Measurements from ENCODE around the gene MEN1. TPM values are rescaled to one million over a fixed set of nuclear protein-coding genes. Genes with fewer than 3 reads are reported as not detected.

MEN1 gene
- total RNA-seq, 1 donor from 2014 or later, result 24.6 TPM

GRCh38 chr11:64851831-64852351 is 41.5 kb upstream of the MEN1 start:
- Histone ChIP-seq H3K4me3 (ENCODE audit: low read depth, low read length) (no peak overlapping the region), H3K36me3 (ENCODE audit: control insufficient read depth, insufficient read depth, low read length) (no peaks in the 10 kb centered on the region), H3K27me3 (ENCODE audit: control insufficient read depth, insufficient read depth, low read length) (no peaks in the 10 kb centered on the region)
- DNase-seq (ENCODE audit: low read depth), result no peak
- TF ChIP-seq, protein P1, sequence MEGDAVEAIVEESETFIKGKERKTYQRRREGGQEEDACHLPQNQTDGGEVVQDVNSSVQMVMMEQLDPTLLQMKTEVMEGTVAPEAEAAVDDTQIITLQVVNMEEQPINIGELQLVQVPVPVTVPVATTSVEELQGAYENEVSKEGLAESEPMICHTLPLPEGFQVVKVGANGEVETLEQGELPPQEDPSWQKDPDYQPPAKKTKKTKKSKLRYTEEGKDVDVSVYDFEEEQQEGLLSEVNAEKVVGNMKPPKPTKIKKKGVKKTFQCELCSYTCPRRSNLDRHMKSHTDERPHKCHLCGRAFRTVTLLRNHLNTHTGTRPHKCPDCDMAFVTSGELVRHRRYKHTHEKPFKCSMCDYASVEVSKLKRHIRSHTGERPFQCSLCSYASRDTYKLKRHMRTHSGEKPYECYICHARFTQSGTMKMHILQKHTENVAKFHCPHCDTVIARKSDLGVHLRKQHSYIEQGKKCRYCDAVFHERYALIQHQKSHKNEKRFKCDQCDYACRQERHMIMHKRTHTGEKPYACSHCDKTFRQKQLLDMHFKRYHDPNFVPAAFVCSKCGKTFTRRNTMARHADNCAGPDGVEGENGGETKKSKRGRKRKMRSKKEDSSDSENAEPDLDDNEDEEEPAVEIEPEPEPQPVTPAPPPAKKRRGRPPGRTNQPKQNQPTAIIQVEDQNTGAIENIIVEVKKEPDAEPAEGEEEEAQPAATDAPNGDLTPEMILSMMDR (IDR thresholded peaks at IDR 0.05; ENCODE audit: insufficient read depth, low read length, poor library complexity, severe bottlenecking), result no peak

- Histone ChIP-seq H3K4me3 (ENCODE audit: low read depth, low read length) (no peak overlapping the region), H3K36me3 (ENCODE audit: control insufficient read depth, insufficient read depth, low read length) (no peaks in the 10 kb centered on the region), H3K27me3 (ENCODE audit: control insufficient read depth, insufficient read depth, low read length) (no peaks in the 10 kb centered on the region)
- no peak for DNase-seq (ENCODE audit: low read depth)
- TF ChIP-seq, protein P1 (IDR thresholded peaks at IDR 0.05; ENCODE audit: insufficient read depth, low read length, poor library complexity, severe bottlenecking), result no peak
Observed at GRCh38 chr11:64850979-64851567, 40.7 kb upstream of the MEN1 start.

DNA sequence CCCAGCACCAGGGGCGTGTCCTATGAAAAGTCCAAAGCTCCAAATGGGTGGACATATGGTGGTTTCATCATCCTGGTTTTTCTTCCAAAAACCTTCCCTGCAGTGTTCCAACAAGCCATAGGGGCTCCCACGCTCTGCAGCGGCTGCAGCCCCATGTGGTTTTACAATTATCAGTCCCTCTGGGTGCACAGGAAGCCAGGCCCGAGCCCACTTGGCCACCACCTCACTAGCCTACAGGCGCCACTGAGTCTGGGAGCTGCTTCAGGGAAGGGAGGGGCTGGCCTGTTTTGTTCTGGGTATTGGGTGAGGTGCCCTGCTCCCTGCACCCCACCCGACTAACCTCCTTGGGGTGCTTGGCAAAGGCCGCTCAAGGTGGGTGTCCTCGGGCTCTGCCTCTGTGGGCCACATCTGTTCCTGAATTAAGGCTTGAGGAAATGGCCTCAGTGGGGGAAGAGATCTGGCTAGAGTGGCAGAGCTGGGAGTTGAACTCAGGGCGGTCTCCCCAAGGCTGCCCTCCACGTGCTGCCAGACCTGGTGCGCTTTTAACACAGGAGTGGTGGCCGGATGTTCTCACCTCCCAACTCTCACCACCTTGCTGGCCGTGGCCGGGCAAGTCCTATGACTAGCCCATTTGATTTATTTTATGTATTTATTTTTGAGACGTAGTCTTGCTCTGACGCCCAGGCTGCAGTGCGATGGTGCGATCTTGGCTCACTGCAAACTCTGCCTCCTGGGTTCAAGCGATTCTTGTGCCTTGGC is 39.4 kb upstream of the MEN1 start:
- no peaks in the 10 kb centered on the region for H3K36me3 ChIP-seq (ENCODE audit: control insufficient read depth, insufficient read depth, low read length)
- H3K27me3 ChIP-seq (ENCODE audit: control insufficient read depth, insufficient read depth, low read length), result no peaks in the 10 kb centered on the region
- TF ChIP-seq, protein P1 (IDR thresholded peaks at IDR 0.05; ENCODE audit: insufficient read depth, low read length, poor library complexity, severe bottlenecking), result no peak
- no peak for DNase-seq (ENCODE audit: low read depth)
- no peak overlapping the region for H3K4me3 ChIP-seq (ENCODE audit: low read depth, low read length)

DNA sequence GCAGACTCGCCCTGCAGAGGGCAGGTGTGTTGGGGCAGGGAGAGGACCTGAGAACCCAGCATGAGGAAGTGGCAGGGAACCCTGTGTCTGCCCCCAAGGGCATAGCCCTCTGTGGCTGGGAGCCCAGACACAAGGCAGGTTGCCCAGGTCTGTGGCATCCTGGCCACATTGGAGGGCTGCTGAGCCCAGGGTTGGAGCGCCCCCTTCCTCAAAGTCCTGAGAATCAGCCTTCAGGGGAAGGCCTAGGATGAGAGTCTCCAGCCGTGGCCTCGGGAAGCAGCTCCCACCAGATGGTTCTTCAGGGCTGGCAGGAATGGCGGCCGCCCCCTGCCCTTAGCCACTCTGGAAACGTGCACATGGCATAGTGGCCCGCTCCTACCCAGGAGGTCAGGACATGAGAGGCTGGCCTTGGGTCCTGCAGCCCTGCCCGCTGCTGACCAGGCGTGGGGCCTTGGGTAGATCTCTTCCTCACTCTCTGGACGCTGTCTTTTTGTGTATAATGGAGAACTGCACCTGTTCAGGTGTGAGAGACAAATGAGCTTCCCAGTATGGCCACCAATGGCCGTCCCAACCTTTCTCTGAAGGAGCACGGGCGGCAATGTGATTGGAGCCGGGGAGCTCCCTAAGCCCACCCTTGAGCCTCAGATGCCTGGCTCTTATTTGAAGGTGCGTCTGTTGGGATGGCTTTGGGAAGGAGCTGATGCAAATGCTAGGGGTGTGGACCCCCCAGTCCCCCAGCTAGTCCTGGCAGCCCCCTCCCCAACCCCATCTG is 38.7 kb upstream of the MEN1 start:
- DNase-seq (ENCODE audit: low read depth), result no peak
- Histone ChIP-seq H3K27me3 (ENCODE audit: control insufficient read depth, insufficient read depth, low read length) (no peaks in the 10 kb centered on the region), H3K4me3 (ENCODE audit: low read depth, low read length) (no peak overlapping the region), H3K36me3 (ENCODE audit: control insufficient read depth, insufficient read depth, low read length) (no peaks in the 10 kb centered on the region)
- TF ChIP-seq, protein P1 (IDR thresholded peaks at IDR 0.05; ENCODE audit: insufficient read depth, low read length, poor library complexity, severe bottlenecking), result peak; percentile 1

DNA sequence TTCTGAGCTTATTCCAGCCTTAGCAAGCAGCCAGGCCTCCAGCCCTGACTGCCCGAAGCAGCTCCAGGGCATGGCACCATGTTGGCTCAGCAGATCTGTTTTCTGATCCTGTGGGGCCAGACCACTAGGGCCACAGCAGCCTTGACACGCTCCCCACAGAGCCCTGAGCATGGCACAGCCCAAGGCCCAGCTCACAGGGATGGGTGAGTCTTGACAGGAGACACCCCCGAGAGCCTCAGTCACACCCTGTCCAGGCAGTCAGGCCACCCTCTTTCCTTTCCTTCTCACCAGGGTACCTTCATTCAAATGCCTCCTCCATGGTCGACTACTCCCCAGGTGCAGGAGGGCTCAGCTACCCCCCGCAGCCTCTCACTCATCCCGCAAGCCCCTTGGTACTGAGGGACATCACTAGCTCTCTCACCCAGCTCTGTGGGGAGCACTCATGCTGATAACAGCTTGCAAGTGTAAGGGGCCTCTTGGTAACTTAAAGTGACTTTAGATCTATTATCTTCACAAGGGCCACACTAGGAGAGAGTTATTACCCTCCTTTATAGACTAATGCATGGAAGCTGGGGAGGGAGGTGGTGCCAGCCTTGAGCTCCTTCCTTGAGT is 38.0 kb upstream of the MEN1 start:
- Histone ChIP-seq H3K4me3 (ENCODE audit: low read depth, low read length) (no peak overlapping the region), H3K27me3 (ENCODE audit: control insufficient read depth, insufficient read depth, low read length) (no peaks in the 10 kb centered on the region), H3K36me3 (ENCODE audit: control insufficient read depth, insufficient read depth, low read length) (no peaks in the 10 kb centered on the region)
- TF ChIP-seq, protein P1 (IDR thresholded peaks at IDR 0.05; ENCODE audit: insufficient read depth, low read length, poor library complexity, severe bottlenecking), result peak; percentile 12
- DNase-seq (ENCODE audit: low read depth), result no peak

Measured in kidney epithelial cell (primary cell).